ENCODE data around the gene SYTL5. TPM values are rescaled to one million over a fixed set of nuclear protein-coding genes. Genes with fewer than 3 reads are reported as not detected.

Gene SYTL5
- total and polyA plus RNA-seq, 12 donors: 1.8 to 38.1 (median 11.8) TPM

GRCh38 chrX:38080808-38081207 lies 74.5 kb downstream of the SYTL5 start:
- Histone ChIP-seq H3K4me3 (no peak overlapping the region), H3K27me3 (no peaks in the 10 kb centered on the region), H3K9me3 (replicated peaks in 1 of 3) (no peaks in the 10 kb centered on the region), H3K27ac (no peak overlapping the region), H3K36me3 (replicated peaks in 1 of 2) (no peaks in the 10 kb centered on the region), H3K4me1 (replicated peaks in 1 of 2) (no peaks in the 10 kb centered on the region)
- intact Hi-C loops (cut with DNase I): no loop called here
- DNase-seq: no peak
- TF ChIP-seq POLR2A (IDR thresholded peaks at IDR 0.05): no peak
- TF ChIP-seq, protein P1, sequence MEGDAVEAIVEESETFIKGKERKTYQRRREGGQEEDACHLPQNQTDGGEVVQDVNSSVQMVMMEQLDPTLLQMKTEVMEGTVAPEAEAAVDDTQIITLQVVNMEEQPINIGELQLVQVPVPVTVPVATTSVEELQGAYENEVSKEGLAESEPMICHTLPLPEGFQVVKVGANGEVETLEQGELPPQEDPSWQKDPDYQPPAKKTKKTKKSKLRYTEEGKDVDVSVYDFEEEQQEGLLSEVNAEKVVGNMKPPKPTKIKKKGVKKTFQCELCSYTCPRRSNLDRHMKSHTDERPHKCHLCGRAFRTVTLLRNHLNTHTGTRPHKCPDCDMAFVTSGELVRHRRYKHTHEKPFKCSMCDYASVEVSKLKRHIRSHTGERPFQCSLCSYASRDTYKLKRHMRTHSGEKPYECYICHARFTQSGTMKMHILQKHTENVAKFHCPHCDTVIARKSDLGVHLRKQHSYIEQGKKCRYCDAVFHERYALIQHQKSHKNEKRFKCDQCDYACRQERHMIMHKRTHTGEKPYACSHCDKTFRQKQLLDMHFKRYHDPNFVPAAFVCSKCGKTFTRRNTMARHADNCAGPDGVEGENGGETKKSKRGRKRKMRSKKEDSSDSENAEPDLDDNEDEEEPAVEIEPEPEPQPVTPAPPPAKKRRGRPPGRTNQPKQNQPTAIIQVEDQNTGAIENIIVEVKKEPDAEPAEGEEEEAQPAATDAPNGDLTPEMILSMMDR (IDR thresholded peaks at IDR 0.05): no peak
- 80 to 94% (median 89%) methylated on average over 3 of the region's 3 CpGs for WGBS, 4 donors

DNA sequence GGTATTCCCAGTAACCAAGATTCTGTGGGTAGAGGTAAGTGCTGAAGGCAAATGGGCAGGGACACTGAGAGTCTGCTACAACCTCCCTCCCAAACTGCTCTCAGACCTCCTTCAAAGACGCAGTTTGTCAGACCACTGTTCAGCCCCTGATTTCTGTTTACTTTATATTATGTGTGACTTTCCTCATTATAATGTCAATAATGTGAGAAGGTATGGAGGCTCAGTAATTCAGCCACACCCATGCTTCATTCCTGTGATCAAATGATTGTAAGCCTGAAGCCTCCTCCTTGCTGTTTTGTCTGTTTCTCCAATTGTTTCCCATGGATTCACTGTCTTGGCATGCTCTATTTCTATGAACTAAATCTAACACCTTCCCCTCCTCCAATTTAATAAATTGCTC lies 75.6 kb downstream of the SYTL5 start:
- DNase-seq: no peak
- no peaks in the 10 kb centered on the region for H3K27me3 ChIP-seq
- intact Hi-C loops (cut with DNase I): no loop called here

DNA sequence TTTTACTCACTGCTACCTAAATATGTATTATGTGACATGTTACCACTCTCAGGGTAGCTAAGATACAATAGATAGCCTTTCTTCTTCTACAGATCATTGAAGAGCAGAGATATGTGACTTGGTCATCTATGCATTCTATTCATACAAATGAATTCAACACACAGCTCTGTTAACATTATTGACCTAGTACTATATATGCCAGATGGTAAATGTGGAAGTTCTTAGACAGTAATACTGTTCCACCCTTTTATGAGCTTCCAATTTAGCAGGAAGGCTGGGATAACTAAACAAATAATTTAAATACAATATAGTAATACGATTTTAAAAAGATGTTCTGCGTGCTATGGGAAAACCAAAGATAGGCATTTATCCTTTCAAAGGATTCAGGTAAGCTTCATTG lies 76.0 kb downstream of the SYTL5 start:
- intact Hi-C loops (cut with DNase I): no loop called here
- TF ChIP-seq, protein P1 (IDR thresholded peaks at IDR 0.05): no peak
- TF ChIP-seq POLR2A (IDR thresholded peaks at IDR 0.05): no peak
- H3K9me3 ChIP-seq (replicated peaks in 1 of 3): no peaks in the 10 kb centered on the region

More for the DNA sequence above, 75.6 kb downstream of the SYTL5 start:
- Histone ChIP-seq H3K4me1 (replicated peaks in 1 of 2) (peaks cover 0 to 1% of the 10 kb centered on the region in 2 donors), H3K27ac (no peak overlapping the region), H3K9me3 (replicated peaks in 1 of 3) (no peaks in the 10 kb centered on the region), H3K4me3 (no peak overlapping the region), H3K36me3 (replicated peaks in 1 of 2) (no peaks in the 10 kb centered on the region)
- TF ChIP-seq POLR2A (IDR thresholded peaks at IDR 0.05): no peak
- TF ChIP-seq, protein P1 (IDR thresholded peaks at IDR 0.05): no peak
- WGBS, 4 donors: 73 to 100% (median 97%) methylated on average over 1 of the region's 1 CpG

GRCh38 chrX:38085813-38086212 lies 79.5 kb downstream of the SYTL5 start:
- intact Hi-C loops (cut with DNase I): no loop called here
- no peak for DNase-seq
- Histone ChIP-seq H3K4me1 (replicated peaks in 1 of 2) (peaks cover 0 to 4% of the 10 kb centered on the region in 2 donors), H3K9me3 (replicated peaks in 1 of 3) (no peaks in the 10 kb centered on the region), H3K27ac (peak overlapping the region in 3 of 5 donors; percentile 12 to 54 (median 31)), H3K4me3 (no peak overlapping the region), H3K36me3 (replicated peaks in 1 of 2) (no peaks in the 10 kb centered on the region), H3K27me3 (no peaks in the 10 kb centered on the region)
- TF ChIP-seq, protein P1 (IDR thresholded peaks at IDR 0.05): no peak
- no peak for TF ChIP-seq POLR2A (IDR thresholded peaks at IDR 0.05)
- WGBS, 4 donors: 75 to 93% (median 85%) methylated on average over 3 to 4 of the region's 4 CpGs

More for the DNA sequence above, 76.0 kb downstream of the SYTL5 start:
- Histone ChIP-seq H3K27me3 (no peaks in the 10 kb centered on the region), H3K4me3 (no peak overlapping the region), H3K4me1 (replicated peaks in 1 of 2) (peaks cover 0 to 4% of the 10 kb centered on the region in 2 donors), H3K36me3 (replicated peaks in 1 of 2) (no peaks in the 10 kb centered on the region), H3K27ac (no peak overlapping the region)
- 69 to 94% (median 86%) methylated on average over 2 of the region's 2 CpGs for WGBS, 4 donors
- DNase-seq: no peak

Measured in adrenal gland (tissue), 12 donors.